Omental fat pad (tissue), 4 donors: ENCODE results near the gene MBTPS1. TPM values are rescaled to one million over a fixed set of nuclear protein-coding genes. Genes with fewer than 3 reads are reported as not detected.

Source experiments
- ATAC-seq: fragments of 150-250 bp; one replicate; pipeline ENCODE4 v1.9.1; 2016; ENCODE audit warnings: mild to moderate bottlenecking, moderate library complexity; ENCODE audit not compliant: low FRiP score
- DNase-seq: peaks from one replicate; pipeline ENCODE4 v3.0.0-alpha.2; 2019; ENCODE audit warnings: low spot score
- CTCF ChIP-seq, 3 donors: fragments of 450-650 bp; IDR thresholded peaks; one replicate each; pipeline ENCODE4 v1.5.1; 2016 to 2017; ENCODE audit warnings: antibody characterized with exemption in 3 of 3, mild to moderate bottlenecking in 3 of 3, moderate library complexity in 2 of 3
- total RNA-seq, 4 donors: library from RNA; depleted of rRNA; stranded (reverse); fragments of >200 nt; gene quantifications; one replicate each; pipeline ENCODE4 v1.1.0, GENCODE V29; 2016

MBTPS1 gene
- total RNA-seq, 4 donors from 2014 or later: 75.3 to 100 (median 84.3) TPM

GRCh38 chr16:84103678-84104077, 13.1 kb downstream of the MBTPS1 start:
- TF ChIP-seq CTCF (IDR thresholded peaks at IDR 0.05): no peak
- no peak for DNase-seq
- ATAC-seq: no peak

- DNase-seq (no peak), ATAC-seq (no peak)
- TF ChIP-seq CTCF (IDR thresholded peaks at IDR 0.05): no peak
Observed at GRCh38 chr16:84098939-84099338, 17.8 kb downstream of the MBTPS1 start.

GRCh38 chr16:84096447-84097005, 20.2 kb downstream of the MBTPS1 start:
- no peak for TF ChIP-seq CTCF (IDR thresholded peaks at IDR 0.05)
- DNase-seq: no peak
- ATAC-seq: no peak

GRCh38 chr16:84095466-84095865, 21.3 kb downstream of the MBTPS1 start:
- no peak for TF ChIP-seq CTCF (IDR thresholded peaks at IDR 0.05)
- no peak for DNase-seq
- ATAC-seq: no peak

GRCh38 chr16:84093879-84094270, 22.9 kb downstream of the MBTPS1 start:
- DNase-seq (no peak), ATAC-seq (no peak)
- no peak for TF ChIP-seq CTCF (IDR thresholded peaks at IDR 0.05)

GRCh38 chr16:84093120-84093878, 23.4 kb downstream of the MBTPS1 start:
- ATAC-seq (no peak), DNase-seq (no peak)
- TF ChIP-seq CTCF (IDR thresholded peaks at IDR 0.05): no peak

GRCh38 chr16:84091460-84091859, 25.3 kb downstream of the MBTPS1 start:
- DNase-seq: no peak
- TF ChIP-seq CTCF (IDR thresholded peaks at IDR 0.05): no peak
- no peak for ATAC-seq
